Motor neuron (in vitro differentiated cells): ENCODE data around the gene SIRPG. TPM values are rescaled to one million over a fixed set of nuclear protein-coding genes. Genes with fewer than 3 reads are reported as not detected.

ENCODE experiments used
- ATAC-seq, 8 experiments: fragments of 200-7000 bp; cut with Tn5 transposase; replicated peaks in 6 of 8; 2 replicates each; pipeline ENCODE4 v1.8.0; 2021; ENCODE audit warnings: mild to moderate bottlenecking in 8 of 8, moderate library complexity in 8 of 8
- H3K27ac ChIP-seq, 2 donors: fragments of 250-450 bp; sonication (Bioruptor Pico); 2 replicates each; pipeline ENCODE4 v1.9.0; 2021; ENCODE audit warnings: antibody characterized with exemption in 2 of 2, mild to moderate bottlenecking in 2 of 2, moderate library complexity in 1 of 2
- H3K4me1 ChIP-seq, 2 donors: fragments of 250-450 bp; sonication (Bioruptor Pico); replicated peaks in 1 of 2; 2 replicates each; pipeline ENCODE4 v1.6.1; 2021; ENCODE audit warnings: antibody characterized with exemption in 2 of 2, mild to moderate bottlenecking in 2 of 2, moderate library complexity in 1 of 2
- H3K4me3 ChIP-seq, 5 donors: fragments of 250-450 bp; sonication (Bioruptor Pico); 2 replicates each; pipeline ENCODE4 v1.9.0; 2021; ENCODE audit warnings: antibody characterized with exemption in 5 of 5, mild to moderate bottlenecking in 5 of 5, moderate library complexity in 4 of 5
- WGBS, 10 experiments: fragments of 450-650 bp; shearing (Covaris generic); methylation state at CpG; one replicate each; pipeline ENCODE4 v1.0.0; 2022; 5-methylcytosine and 5-hydroxymethylcytosine counted together
- in situ Hi-C, 9 experiments: fragments of 400-800 bp; cut with MboI; loops; one replicate each; pipeline ENCODE4 v1.15.0; 2021; ENCODE audit warnings: low sequenced_read_pairs in 9 of 9, low pct_unique_long_range_greater_than_20kb in 2 of 9; ENCODE audit not compliant: unreplicated experiment in 9 of 9
- total RNA-seq, 8 experiments: library from RNA; unstranded; fragments of 300-600 nt; gene quantifications; 2 replicates each; pipeline versions ENCODE4 v1.2.3 to v1.2.4, GENCODE V29; 2022

SIRPG gene
- total RNA-seq, 8 experiments from 2014 or later: 0.56 TPM; not detected in 7

- H3K27ac ChIP-seq: no peak overlapping the region
- no peak overlapping the region for H3K4me3 ChIP-seq
- H3K4me1 ChIP-seq: no peaks in the 10 kb centered on the region
- 67 to 94% (median 70%) methylated on average over 1 to 3 of the region's 3 CpGs; no CpG with 5 or more reads in 5 of the 10 experiments for WGBS, 10 experiments
- no peak for ATAC-seq
- in situ Hi-C loops: no loop called here
Observed at GRCh38 chr20:1665345-1665744, 7.8 kb upstream of the SIRPG start.

DNA sequence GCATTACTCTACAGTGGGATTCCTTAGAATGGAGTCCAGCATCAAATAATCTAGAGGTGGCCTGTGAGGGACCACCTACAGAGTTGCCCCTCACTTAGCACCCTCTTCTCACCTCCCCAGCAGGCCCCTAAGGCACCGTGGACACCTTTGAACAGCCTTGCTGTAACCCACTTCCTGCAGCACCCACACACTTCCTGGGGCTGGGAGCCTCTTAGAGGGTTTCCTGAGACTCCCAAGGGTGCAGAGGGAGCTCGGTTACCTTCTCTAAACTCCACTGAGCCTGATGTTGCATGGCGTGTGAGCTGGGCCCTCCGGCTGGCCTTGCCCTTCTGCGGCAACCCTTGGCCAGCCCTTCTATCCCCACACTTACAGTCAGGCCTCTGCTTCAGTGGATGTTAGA is 7.3 kb upstream of the SIRPG start:
- no peak overlapping the region for H3K4me3 ChIP-seq
- in situ Hi-C loops: no loop called here
- H3K4me1 ChIP-seq: no peaks in the 10 kb centered on the region
- WGBS, 10 experiments: 17 to 100% (median 29%) methylated on average over 1 to 5 of the region's 5 CpGs; no CpG with 5 or more reads in 5 of the 10 experiments
- ATAC-seq: no peak
- H3K27ac ChIP-seq: no peak overlapping the region

GRCh38 chr20:1663917-1664316 is 6.3 kb upstream of the SIRPG start:
- H3K4me3 ChIP-seq: no peak overlapping the region
- WGBS, 10 experiments: 0 to 67% (median 54%) methylated on average over 1 to 2 of the region's 2 CpGs; no CpG with 5 or more reads in 2 of the 10 experiments
- peak in 2 of 8 experiments; percentile 52 to 86 for ATAC-seq
- H3K4me1 ChIP-seq: no peaks in the 10 kb centered on the region
- H3K27ac ChIP-seq: no peak overlapping the region
- in situ Hi-C loops: no loop called here

GRCh38 chr20:1661542-1662299 is 4.1 kb upstream of the SIRPG start:
- H3K4me1 ChIP-seq: no peaks in the 10 kb centered on the region
- H3K27ac ChIP-seq: no peak overlapping the region
- WGBS, 10 experiments: 0 to 83% (median 41%) methylated on average over 1 to 2 of the region's 2 CpGs; no CpG with 5 or more reads in 4 of the 10 experiments
- in situ Hi-C loops: no loop called here
- H3K4me3 ChIP-seq: no peak overlapping the region
- ATAC-seq: no peak

- 0 to 28% (median 10%) methylated on average over 1 to 2 of the region's 2 CpGs; no CpG with 5 or more reads in 4 of the 10 experiments for WGBS, 10 experiments
- Histone ChIP-seq H3K4me1 (no peaks in the 10 kb centered on the region), H3K27ac (no peak overlapping the region), H3K4me3 (no peak overlapping the region)
- ATAC-seq: no peak
- in situ Hi-C loops: no loop called here
Observed at GRCh38 chr20:1660246-1660645, 2.7 kb upstream of the SIRPG start.

- in situ Hi-C loops: no loop called here
- ATAC-seq: no peak
Observed at GRCh38 chr20:1656844-1657243, 735 bp downstream of the SIRPG start.

GRCh38 chr20:1654996-1655395 is 2.6 kb downstream of the SIRPG start:
- Histone ChIP-seq H3K4me3 (no peak overlapping the region), H3K4me1 (no peaks in the 10 kb centered on the region), H3K27ac (no peak overlapping the region)
- no peak for ATAC-seq
- in situ Hi-C loops: no loop called here

More at GRCh38 chr20:1656844-1657243, 735 bp downstream of the SIRPG start:
- WGBS, 10 experiments: 24 to 100% (median 89%) methylated on average over 1 to 5 of the region's 5 CpGs; no CpG with 5 or more reads in 1 of the 10 experiments
- Histone ChIP-seq H3K4me1 (no peaks in the 10 kb centered on the region), H3K27ac (no peak overlapping the region), H3K4me3 (no peak overlapping the region)

DNA sequence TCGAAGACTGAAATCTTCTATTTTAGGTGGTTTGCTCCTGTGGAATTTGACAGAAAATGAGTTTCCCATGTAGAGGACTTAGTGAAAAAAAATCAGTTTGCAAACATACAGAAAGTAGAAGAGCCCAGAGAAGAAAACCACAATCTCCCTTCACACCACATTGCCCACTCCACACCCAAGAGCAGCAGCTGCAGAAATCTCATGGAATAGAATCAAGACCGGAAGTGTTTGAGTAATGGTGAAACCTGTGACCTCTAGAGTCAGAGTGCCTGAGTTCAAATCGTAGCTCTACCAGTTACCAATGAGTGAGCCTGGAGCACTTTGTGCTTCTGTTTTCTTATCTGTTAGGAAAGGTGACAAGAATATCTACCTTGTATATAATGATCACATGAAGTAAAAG is 4.6 kb downstream of the SIRPG start:
- no peak for ATAC-seq
- Histone ChIP-seq H3K4me1 (no peaks in the 10 kb centered on the region), H3K27ac (no peak overlapping the region), H3K4me3 (no peak overlapping the region)
- WGBS, 10 experiments: 0 to 100% (median 45%) methylated on average over 1 to 3 of the region's 3 CpGs
- in situ Hi-C loops: no loop called here

DNA sequence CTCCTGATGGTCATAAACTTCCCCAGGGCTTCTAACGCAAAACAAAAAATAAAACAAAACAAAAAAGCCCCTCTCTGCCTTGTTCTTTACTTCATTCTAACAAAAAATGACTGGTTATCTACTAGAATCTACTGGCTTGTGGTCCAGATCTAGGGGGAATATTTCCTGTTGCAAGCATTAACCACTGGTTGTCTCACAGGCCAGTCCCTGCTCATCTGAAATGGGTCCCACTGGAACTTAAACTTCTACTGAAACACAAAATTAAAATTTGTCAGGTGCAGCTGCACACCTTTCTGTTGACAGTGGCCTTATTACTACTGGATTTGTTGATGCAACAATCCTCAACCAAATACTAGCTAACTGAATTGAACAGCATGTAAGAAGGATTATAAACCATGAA is 5.5 kb downstream of the SIRPG start:
- Histone ChIP-seq H3K4me3 (no peak overlapping the region), H3K27ac (no peak overlapping the region), H3K4me1 (no peaks in the 10 kb centered on the region)
- WGBS, 10 experiments: 0 to 86% (median 33%) methylated on average over 1 of the region's 1 CpG; no CpG with 5 or more reads in 2 of the 10 experiments
- no peak for ATAC-seq
- in situ Hi-C loops: no loop called here

GRCh38 chr20:1651268-1652058 is 6.1 kb downstream of the SIRPG start:
- Histone ChIP-seq H3K27ac (no peak overlapping the region), H3K4me1 (no peaks in the 10 kb centered on the region), H3K4me3 (no peak overlapping the region)
- WGBS, 10 experiments: 0 to 83% (median 27%) methylated on average over 1 to 3 of the region's 3 CpGs
- peak in 2 of 8 experiments; percentile 65 to 78 for ATAC-seq
- in situ Hi-C loops: no loop called here

DNA sequence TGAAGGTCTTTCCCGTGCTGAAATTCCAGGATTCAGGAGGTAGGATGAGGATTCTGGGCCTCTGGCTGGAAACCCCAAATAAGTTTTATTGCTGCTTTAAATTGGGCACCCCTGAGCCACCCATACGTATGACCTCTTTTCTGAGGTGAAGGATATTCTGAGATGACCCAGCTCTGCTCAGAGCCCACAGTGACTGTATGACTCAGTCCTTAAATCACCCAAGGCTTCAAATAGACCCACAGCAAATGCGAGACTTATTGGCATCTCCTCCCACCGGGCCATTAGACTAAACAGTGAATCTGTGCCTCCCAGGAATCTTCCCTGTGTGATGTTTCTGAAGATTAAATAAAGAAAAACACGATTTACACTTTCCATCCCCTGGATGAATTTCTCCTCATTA is 9.5 kb downstream of the SIRPG start:
- 0 to 57% (median 30%) methylated on average over 1 to 5 of the region's 5 CpGs; no CpG with 5 or more reads in 2 of the 10 experiments for WGBS, 10 experiments
- Histone ChIP-seq H3K4me3 (no peak overlapping the region), H3K27ac (no peak overlapping the region), H3K4me1 (no peaks in the 10 kb centered on the region)
- in situ Hi-C loops: loop anchor here in 1 of 9 experiments (25.0 kb wide), 1 partner anchor 439 kb away; no protein-coding TSS in a partner anchor
- peak in 1 of 8 experiments; percentile 28 for ATAC-seq

- in situ Hi-C loops: loop anchor here in 1 of 9 experiments (25.0 kb wide), 1 partner anchor 440 kb away; no protein-coding TSS in a partner anchor
- H3K4me3 ChIP-seq: no peak overlapping the region
- ATAC-seq: no peak
- H3K27ac ChIP-seq: no peak overlapping the region
- WGBS, 10 experiments: 83 to 100% (median 96%) methylated on average over 1 to 2 of the region's 3 CpGs; no CpG with 5 or more reads in 6 of the 10 experiments
- H3K4me1 ChIP-seq: no peaks in the 10 kb centered on the region
Observed at GRCh38 chr20:1646975-1647431, 10.6 kb downstream of the SIRPG start.
